ENCODE measurements around the gene SRP68. TPM values are rescaled to one million over a fixed set of nuclear protein-coding genes. Genes with fewer than 3 reads are reported as not detected.
"Not testable (repeated sequence)": the region's sequence is repeated elsewhere in the genome, so short reads cannot be mapped to it uniquely, and the experiment has no call there.

SRP68 gene
- total RNA-seq, 1 experiment from 2014 or later: 37.3 TPM

- DNase-seq (ENCODE audit: low spot score): peak; percentile 4
Measured at GRCh38 chr17:76089680-76090516, 17.6 kb upstream of the SRP68 start.

DNA sequence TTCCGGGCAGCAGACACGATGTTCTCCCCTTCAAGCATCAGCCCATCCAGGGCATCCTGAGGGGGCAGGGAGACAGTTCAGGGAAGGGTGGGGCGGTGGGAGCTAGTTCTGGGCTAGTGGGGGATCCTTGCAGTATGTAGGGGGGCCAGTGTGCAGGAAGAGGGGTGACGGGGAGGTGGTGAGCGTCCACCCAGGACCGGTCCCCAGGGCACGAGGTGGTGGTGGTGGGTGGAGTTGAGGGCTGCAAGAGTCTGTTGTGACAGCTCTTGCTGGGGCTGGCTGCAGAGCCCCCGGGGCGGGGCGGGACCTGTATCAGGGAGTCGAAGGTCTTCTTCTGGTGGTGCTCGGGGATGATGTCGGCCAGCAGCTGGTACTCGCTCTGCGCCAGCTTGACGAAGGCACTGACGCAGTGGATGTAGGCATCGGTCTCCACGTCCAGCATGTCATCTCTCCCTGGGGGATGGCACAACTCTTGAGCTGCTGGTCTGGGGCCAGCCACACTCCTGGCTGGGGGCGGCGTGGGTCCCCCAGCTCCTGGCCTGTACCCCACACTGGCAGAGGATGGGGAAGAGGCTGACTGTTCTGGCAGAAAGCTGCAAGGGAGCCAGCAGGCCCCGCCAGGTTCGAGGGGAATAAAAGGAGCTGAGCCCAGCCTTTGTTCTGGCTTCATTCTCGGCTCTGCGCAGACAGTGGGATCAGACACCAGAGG lies 16.7 kb upstream of the SRP68 start:
- DNase-seq (ENCODE audit: low spot score): peak; percentile 7

GRCh38 chr17:76088041-76088867 lies 15.9 kb upstream of the SRP68 start:
- peak; percentile 6 for DNase-seq (ENCODE audit: low spot score)

GRCh38 chr17:76087531-76087930 lies 15.2 kb upstream of the SRP68 start:
- no peak for DNase-seq (ENCODE audit: low spot score)

GRCh38 chr17:76086384-76086783 lies 14.1 kb upstream of the SRP68 start:
- no peak for DNase-seq (ENCODE audit: low spot score)

DNA sequence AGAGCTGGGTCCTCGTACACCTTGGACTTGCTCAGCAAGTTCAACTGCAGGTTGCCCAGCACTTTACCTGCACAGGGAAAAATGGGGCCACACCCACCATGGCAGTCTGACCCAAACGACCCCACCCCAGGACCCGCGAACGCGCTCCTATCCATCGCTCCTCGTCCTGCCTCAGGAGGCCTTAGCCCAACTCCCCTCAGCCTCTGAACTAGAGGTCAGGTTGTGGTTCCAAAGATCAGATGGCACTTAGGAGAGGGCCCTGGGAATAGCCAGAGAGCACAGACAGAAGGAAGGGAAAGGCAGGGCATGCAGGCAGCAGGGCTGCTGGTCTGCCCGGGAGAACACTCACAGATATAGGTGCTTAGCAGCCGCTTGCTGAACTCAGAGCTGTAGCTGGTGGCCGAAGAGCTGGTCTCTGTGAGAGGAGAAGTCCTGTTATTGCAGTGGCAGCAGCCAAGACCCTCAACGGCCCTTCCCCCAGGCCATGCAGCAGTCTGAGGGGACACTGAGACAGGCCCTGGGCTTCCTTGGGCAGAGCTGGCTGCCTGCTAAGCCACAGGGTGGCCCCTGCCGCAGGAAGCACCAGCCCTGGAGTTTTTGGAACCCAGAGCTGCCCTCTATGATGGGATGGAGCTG lies 13.5 kb upstream of the SRP68 start:
- DNase-seq (ENCODE audit: low spot score): peak; percentile 4

- no peak for DNase-seq (ENCODE audit: low spot score)
Measured at GRCh38 chr17:76085066-76085730, 12.9 kb upstream of the SRP68 start.

GRCh38 chr17:76083536-76084182 lies 11.3 kb upstream of the SRP68 start:
- DNase-seq (ENCODE audit: low spot score): no peak

- peak; percentile 3 for DNase-seq (ENCODE audit: low spot score)
Measured at GRCh38 chr17:76082326-76083251, 10.3 kb upstream of the SRP68 start.

DNA sequence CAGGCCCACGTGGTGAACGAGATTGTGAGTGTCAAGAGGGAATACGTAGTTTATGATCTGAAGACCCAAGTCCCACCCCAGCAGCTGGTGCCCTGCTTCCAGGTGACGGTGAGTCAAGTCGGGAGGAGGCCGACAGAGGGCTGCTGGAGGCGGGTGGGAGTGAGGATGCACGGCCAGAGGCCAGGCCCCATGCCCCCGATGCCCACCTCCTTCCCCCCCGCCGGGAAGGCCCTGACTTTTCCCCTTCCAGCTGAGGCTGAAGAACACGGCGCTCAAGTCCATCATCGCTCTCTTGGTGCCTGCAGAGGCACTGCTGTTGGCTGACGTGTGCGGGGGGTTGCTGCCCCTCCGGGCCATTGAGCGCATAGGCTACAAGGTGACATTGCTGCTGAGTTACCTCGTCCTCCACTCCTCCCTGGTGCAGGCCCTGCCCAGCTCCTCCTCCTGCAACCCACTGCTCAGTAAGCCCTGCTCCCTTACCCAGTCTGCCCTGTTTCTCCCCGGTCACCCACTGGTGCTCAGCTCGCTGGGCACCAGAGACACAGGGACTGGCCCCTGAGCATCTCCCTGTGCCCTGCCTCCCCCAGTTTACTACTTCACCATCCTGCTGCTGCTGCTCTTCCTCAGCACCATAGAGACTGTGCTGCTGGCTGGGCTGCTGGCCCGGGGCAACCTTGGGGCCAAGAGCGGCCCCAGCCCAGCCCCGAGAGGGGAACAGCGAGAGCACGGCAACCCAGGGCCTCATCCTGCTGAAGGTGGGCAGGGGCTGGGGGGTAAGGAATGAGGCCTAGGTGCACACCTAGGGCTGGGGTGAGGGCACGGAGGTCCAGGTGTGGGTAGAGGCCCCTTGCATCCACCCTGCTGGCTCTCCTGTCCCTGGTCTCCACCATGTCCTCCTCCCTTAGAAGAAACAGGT lies 9.2 kb upstream of the SRP68 start:
- DNase-seq (ENCODE audit: low spot score): no peak

GRCh38 chr17:76080768-76081287 lies 8.5 kb upstream of the SRP68 start:
- DNase-seq (ENCODE audit: low spot score): no peak

GRCh38 chr17:76079956-76080767 lies 7.8 kb upstream of the SRP68 start:
- DNase-seq (ENCODE audit: low spot score): no peak

DNA sequence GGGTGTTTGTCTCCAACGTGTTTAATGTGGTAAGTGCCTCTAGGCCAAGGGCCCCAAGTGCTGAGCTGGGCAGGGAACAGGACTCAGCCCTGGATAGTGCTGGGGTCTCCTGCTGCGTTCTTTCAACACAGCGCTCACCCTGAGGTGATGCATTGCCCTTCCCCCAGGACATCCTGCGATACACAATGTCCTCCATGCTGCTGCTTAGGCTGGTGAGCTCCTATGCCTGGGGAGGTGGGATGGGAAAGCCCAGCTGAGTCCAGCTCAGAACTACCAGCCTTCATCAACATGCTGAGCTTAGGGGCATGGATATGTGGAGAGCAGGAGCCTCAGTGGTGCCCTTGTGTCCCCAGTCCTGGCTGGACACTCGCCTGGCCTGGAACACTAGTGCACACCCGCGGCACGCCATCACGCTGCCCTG lies 7.2 kb upstream of the SRP68 start:
- DNase-seq (ENCODE audit: low spot score): no peak

GRCh38 chr17:76078860-76079534 lies 6.7 kb upstream of the SRP68 start, which contains the start of gene ZACN:
Gene ZACN (plus strand): TSS chr17:76079182. CDS start chr17:76079265, 83 bp downstream.
- DNase-seq (ENCODE audit: low spot score): no peak

- not testable (repeated sequence) for DNase-seq (ENCODE audit: low spot score)
Measured at GRCh38 chr17:76078370-76078769, 6.1 kb upstream of the SRP68 start.

DNA sequence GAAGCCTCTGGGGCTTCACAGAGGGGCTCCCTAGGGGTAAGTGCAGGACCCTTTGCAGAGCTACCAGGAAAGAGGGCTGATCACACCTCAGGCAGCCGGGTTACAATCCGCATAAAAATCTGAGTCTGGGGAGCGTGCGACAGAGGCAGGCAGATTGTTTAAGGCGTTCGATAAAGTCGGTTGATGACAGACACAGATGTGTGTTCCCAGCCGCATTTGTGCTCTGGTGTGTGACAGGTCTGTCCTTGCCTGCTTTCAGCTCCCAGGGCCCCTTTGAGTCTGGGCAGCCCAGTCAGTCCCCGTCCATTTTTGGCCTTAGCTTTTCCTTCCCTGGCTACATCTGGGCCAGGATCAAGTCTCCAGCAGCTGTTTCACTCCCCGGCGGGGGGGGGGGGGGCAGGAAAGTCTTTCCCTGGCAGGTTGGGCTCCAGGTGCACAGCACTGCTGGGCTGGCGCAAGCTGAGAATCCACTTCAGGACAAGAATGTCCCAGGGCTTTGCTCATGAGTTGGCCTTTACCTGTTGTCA lies 5.3 kb upstream of the SRP68 start:
- DNase-seq (ENCODE audit: low spot score): no peak
